Smooth muscle cell (in vitro differentiated cells): Measurements from ENCODE around the gene DNAJC17. TPM values are rescaled to one million over a fixed set of nuclear protein-coding genes. Genes with fewer than 3 reads are reported as not detected.

ENCODE experiments used
- DNase-seq: peaks from one replicate; lab custom pipeline; 2025; ENCODE audit not compliant: unreplicated experiment; lab: John Stamatoyannopoulos, UW
- H2AFZ ChIP-seq: fragments of 200-600 bp; sonication (generic); 2 replicates; pipeline ENCODE4 v1.6.0; 2016; ENCODE audit warnings: antibody characterized with exemption, low read depth, mild to moderate bottlenecking
- H3F3A ChIP-seq: fragments of 200-600 bp; sonication (generic); 2 replicates; pipeline ENCODE4 v1.6.0; 2017; ENCODE audit warnings: antibody characterized with exemption, low read depth
- H3K27ac ChIP-seq: fragments of 200-600 bp; sonication (generic); 2 replicates; pipeline ENCODE4 v1.5.1; 2016; ENCODE audit warnings: low read depth, mild to moderate bottlenecking
- H3K27me3 ChIP-seq: fragments of 200-600 bp; sonication (generic); 2 replicates; pipeline ENCODE4 v1.6.1; 2016; ENCODE audit warnings: low read depth, mild to moderate bottlenecking
- H3K36me3 ChIP-seq: fragments of 200-600 bp; sonication (generic); 2 replicates; pipeline ENCODE4 v1.5.1; 2016; ENCODE audit warnings: low read depth
- H3K4me1 ChIP-seq: fragments of 200-600 bp; sonication (generic); 2 replicates; pipeline ENCODE4 v1.5.1; 2016; ENCODE audit warnings: low read depth
- H3K4me2 ChIP-seq: fragments of 200-600 bp; sonication (generic); 2 replicates; pipeline ENCODE4 v1.6.0; 2016; ENCODE audit warnings: mild to moderate bottlenecking
- H3K4me3 ChIP-seq: fragments of 200-600 bp; sonication (generic); 2 replicates; pipeline ENCODE4 v1.5.1; 2016; ENCODE audit warnings: mild to moderate bottlenecking
- H3K79me2 ChIP-seq: fragments of 200-600 bp; sonication (generic); 2 replicates; pipeline ENCODE4 v1.6.0; 2016; ENCODE audit warnings: low read depth, mild to moderate bottlenecking
- H3K9ac ChIP-seq: fragments of 200-600 bp; sonication (generic); 2 replicates; pipeline ENCODE4 v1.6.0; 2016; ENCODE audit warnings: low read depth
- H3K9me3 ChIP-seq: fragments of 200-600 bp; sonication (generic); replicated peaks from 2 replicates; pipeline ENCODE4 v1.5.1; 2016; ENCODE audit warnings: low read depth
- H4K20me1 ChIP-seq: fragments of 200-600 bp; sonication (generic); 2 replicates; pipeline ENCODE4 v1.6.0; 2016; ENCODE audit warnings: low read depth
- CTCF ChIP-seq: fragments of 200-600 bp; sonication (generic); IDR thresholded peaks from 2 replicates; pipeline ENCODE4 v1.5.1; 2017; ENCODE audit warnings: borderline replicate concordance, mild to moderate bottlenecking, antibody characterized with exemption; ENCODE audit not compliant: insufficient read depth, poor library complexity, severe bottlenecking
- WGBS: methylation state at CpG from one replicate; pipeline ENCODE4 v1.1.7; 2016; ENCODE audit warnings: low lambda C conversion rate; 5-methylcytosine and 5-hydroxymethylcytosine counted together
- polyA plus RNA-seq: library from polyadenylated mRNA; unstranded; fragments of >200 nt; fragmentation: Nextera tagmentation; extraction: Ambion mirVana; gene quantifications from 2 replicates; pipeline ENCODE4 v1.2.1, GENCODE V29; 2016
- total RNA-seq: library from RNA; depleted of rRNA; stranded (reverse); fragments of >200 nt; gene quantifications from 2 replicates; pipeline ENCODE4 v1.2.3, GENCODE V29; 2014

DNAJC17 gene
- total and polyA plus RNA-seq, 2 experiments from 2014 or later = 25.0 to 33.6 TPM

- WGBS = 90% methylated on average over 19 of the region's 21 CpGs
- DNase-seq = no peak
- no peak overlapping the region for H3K27ac ChIP-seq
- H3K36me3 ChIP-seq = no peaks in the 10 kb centered on the region
- H3F3A ChIP-seq = peaks cover 7% of the 10 kb centered on the region
- no peaks in the 10 kb centered on the region for H3K79me2 ChIP-seq
- H3K9ac ChIP-seq = no peak overlapping the region
- no peaks in the 10 kb centered on the region for H4K20me1 ChIP-seq
- H3K4me3 ChIP-seq = no peak overlapping the region
- no peak for TF ChIP-seq CTCF
- H3K4me2 ChIP-seq = no peak overlapping the region
- peaks cover 9% of the 10 kb centered on the region for H3K4me1 ChIP-seq
- H3K9me3 ChIP-seq = no peaks in the 10 kb centered on the region
- no peaks in the 10 kb centered on the region for H3K27me3 ChIP-seq
- H2AFZ ChIP-seq = no peak overlapping the region
These were observed 38.6 kb downstream of the DNAJC17 start for GRCh38 chr15:40768521-40769273.

GRCh38 chr15:40767838-40768500 lies 39.3 kb downstream of the DNAJC17 start:
- 94% methylated on average over 28 of the region's 29 CpGs for WGBS

GRCh38 chr15:40766906-40767837 lies 40.1 kb downstream of the DNAJC17 start:
- no peaks in the 10 kb centered on the region for H3K9me3 ChIP-seq
- peaks cover 7% of the 10 kb centered on the region for H3F3A ChIP-seq
- H2AFZ ChIP-seq = no peak overlapping the region
- no peak overlapping the region for H3K4me2 ChIP-seq
- H3K27me3 ChIP-seq = no peaks in the 10 kb centered on the region
- peaks cover 9% of the 10 kb centered on the region for H3K4me1 ChIP-seq
- no peak for TF ChIP-seq CTCF
- H3K36me3 ChIP-seq = no peaks in the 10 kb centered on the region
- 85% methylated on average over 32 of the region's 32 CpGs for WGBS
- H3K4me3 ChIP-seq = no peak overlapping the region
- H4K20me1 ChIP-seq = no peaks in the 10 kb centered on the region
- H3K79me2 ChIP-seq = no peaks in the 10 kb centered on the region
- no peak overlapping the region for H3K9ac ChIP-seq
- DNase-seq = no peak
- H3K27ac ChIP-seq = no peak overlapping the region

More at GRCh38 chr15:40767838-40768500, 39.3 kb downstream of the DNAJC17 start:
- Histone ChIP-seq H3K79me2 (no peaks in the 10 kb centered on the region), H4K20me1 (no peaks in the 10 kb centered on the region), H3K4me2 (no peak overlapping the region), H3K9ac (no peak overlapping the region), H3K36me3 (no peaks in the 10 kb centered on the region), H3F3A (peaks cover 7% of the 10 kb centered on the region), H3K4me3 (no peak overlapping the region), H3K9me3 (no peaks in the 10 kb centered on the region), H2AFZ (no peak overlapping the region), H3K27me3 (no peaks in the 10 kb centered on the region), H3K4me1 (peaks cover 9% of the 10 kb centered on the region), H3K27ac (no peak overlapping the region)
- no peak for DNase-seq
- no peak for TF ChIP-seq CTCF
